GM12878 (cell line): ENCODE measurements around the gene SEMA7A. TPM values are rescaled to one million over a fixed set of nuclear protein-coding genes. Genes with fewer than 3 reads are reported as not detected.
A peak's percentile ranks its signal among the peaks of the same experiment; 100 is the strongest.

Experiments
- ATAC-seq: fragments of 200-7000 bp; cut with Tn5 transposase; 3 replicates; pipeline ENCODE4 v1.9.1; 2020; ENCODE audit warnings: mild to moderate bottlenecking, moderate library complexity
- BruUV-seq: library from RNA; stranded (reverse); fragments of 400-500 nt; replicated peaks from 2 replicates; lab custom pipeline; 2021; lab: Mats Ljungman, UMichigan
- CTCF ChIA-PET: fragments of 300-600 bp; sonication (Branson Sonifier 250); formaldehyde crosslinking; extraction: SDS; loops from one replicate; lab custom pipeline; 2021; ENCODE audit warnings: inconsistent platforms; lab: Yijun Ruan, JAX
- POLR2A ChIA-PET: fragments of 350-600 bp; formaldehyde crosslinking; extraction: SDS; loops from one replicate; lab custom pipeline; 2021; ENCODE audit warnings: inconsistent platforms; lab: Charles Lee
- RAD21 ChIA-PET: fragments of 300-600 bp; sonication (Branson Sonifier 250); formaldehyde crosslinking; loops from one replicate; lab custom pipeline; 2023; ENCODE audit warnings: antibody characterized with exemption; ENCODE audit not compliant: unreplicated experiment; lab: Charles Lee
- SMC1A ChIA-PET: fragments of 300-600 bp; sonication (Branson Sonifier 250); formaldehyde crosslinking; loops from one replicate; lab custom pipeline; 2023; ENCODE audit not compliant: unreplicated experiment, uncharacterized antibody; lab: Charles Lee
- DNase-seq: peaks from one replicate; pipeline ENCODE4 v3.0.0-alpha.2; 2011; ENCODE audit warnings: low read depth, low spot score
- FAIRE-seq: peaks from 3 replicates; lab custom pipeline; 2011; peaks lifted over from hg19 to GRCh38; lab: Jason Lieb, UNC
- H2AFZ ChIP-seq: 2 replicates; pipeline ENCODE4 v1.6.0; 2011; ENCODE audit warnings: low read depth, low read length, control low read depth; ENCODE audit not compliant: control insufficient read depth
- H3K27ac ChIP-seq: 2 replicates; pipeline ENCODE4 v1.5.1; 2011; ENCODE audit warnings: control low read depth; ENCODE audit not compliant: control insufficient read depth, insufficient read depth
- H3K27me3 ChIP-seq, 2 experiments: replicated peaks in 1 of 2; 2 replicates each; pipeline versions ENCODE4 v1.6.0 to v1.6.1; 2011; ENCODE audit warnings: low read length in 1 of 2; ENCODE audit not compliant: control insufficient read depth in 2 of 2, insufficient read depth in 2 of 2
- H3K36me3 ChIP-seq, 2 experiments: 2 replicates each; pipeline ENCODE4 v1.5.1; 2011; ENCODE audit warnings: low read length in 1 of 2; ENCODE audit not compliant: control insufficient read depth in 2 of 2, insufficient read depth in 2 of 2
- H3K4me1 ChIP-seq: 2 replicates; pipeline ENCODE4 v1.6.1; 2011; ENCODE audit warnings: mild to moderate bottlenecking, low read length, moderate library complexity, mixed read lengths; ENCODE audit not compliant: control insufficient read depth, insufficient read depth
- H3K4me2 ChIP-seq: 2 replicates; pipeline ENCODE4 v1.6.0; 2011; ENCODE audit warnings: control low read depth; ENCODE audit not compliant: control insufficient read depth, insufficient read depth
- H3K4me3 ChIP-seq: fragments of 200-600 bp; sonication (generic); 2 replicates; pipeline ENCODE4 v1.5.1; 2016
- H3K79me2 ChIP-seq: 2 replicates; pipeline ENCODE4 v1.6.0; 2011; ENCODE audit warnings: low read length; ENCODE audit not compliant: control insufficient read depth, insufficient read depth
- H3K9ac ChIP-seq: 2 replicates; pipeline ENCODE4 v1.8.0; 2011; ENCODE audit warnings: low read length, control low read depth, mixed read lengths; ENCODE audit not compliant: control insufficient read depth, insufficient read depth
- H3K9me3 ChIP-seq: replicated peaks from 3 replicates; pipeline ENCODE4 v1.5.1; 2011; ENCODE audit warnings: mild to moderate bottlenecking, low read length; ENCODE audit not compliant: control insufficient read depth, insufficient read depth
- H4K20me1 ChIP-seq: 2 replicates; pipeline ENCODE4 v1.6.0; 2011; ENCODE audit not compliant: control insufficient read depth, insufficient read depth
- CBFB ChIP-seq: IDR thresholded peaks from 2 replicates; pipeline ENCODE4 v1.6.1; 2016; ENCODE audit warnings: antibody characterized with exemption, low read depth
- IKZF2 ChIP-seq, 2 experiments: fragments of 450-650 bp; IDR thresholded peaks; 2 replicates each; pipeline ENCODE4 v1.6.1; 2017; ENCODE audit warnings: mild to moderate bottlenecking in 2 of 2, moderate library complexity in 2 of 2
- JUND ChIP-seq: IDR thresholded peaks from 2 replicates; pipeline ENCODE4 v1.6.1; 2012; ENCODE audit warnings: low read depth, mild to moderate bottlenecking, low read length, improper control_type of control experiment, moderate library complexity
- LARP7 ChIP-seq: fragments of 450-650 bp; IDR thresholded peaks from 2 replicates; pipeline ENCODE4 v1.6.1; 2017; ENCODE audit warnings: mild to moderate bottlenecking
- MXI1 ChIP-seq: fragments of 150-350 bp; IDR thresholded peaks from 2 replicates; pipeline ENCODE4 v1.6.1; 2011; ENCODE audit warnings: low read depth, mild to moderate bottlenecking, inconsistent platforms, low read length, improper control_type of control experiment
- POU2F2 ChIP-seq: IDR thresholded peaks from 3 replicates; pipeline ENCODE4 v1.6.1; 2011; ENCODE audit warnings: low read depth, mild to moderate bottlenecking, low read length, borderline replicate concordance
- RB1 ChIP-seq: fragments of 450-650 bp; formaldehyde crosslinking; IDR thresholded peaks from 2 replicates; pipeline ENCODE4 v1.6.1; 2017; ENCODE audit warnings: mild to moderate bottlenecking, borderline replicate concordance
- WGBS: methylation state at CpG from one replicate; pipeline ENCODE4 v1.1.6; 2016; ENCODE audit warnings: low lambda C conversion rate; ENCODE audit not compliant: insufficient replicate concordance, insufficient coverage; ENCODE audit errors: missing lambda C conversion rate; 5-methylcytosine and 5-hydroxymethylcytosine counted together
- in situ Hi-C: fragments of 300-500 bp; cut with MboI; formaldehyde crosslinking; loops from 9 replicates; pipeline ENCODE4 v1.14.3; 2018; ENCODE audit warnings: mixed read lengths
- intact Hi-C: fragments of 100-400 bp; cut with micrococcal nuclease; formaldehyde crosslinking; loops from one replicate; pipeline ENCODE4 v1.14.2; 2022; ENCODE audit not compliant: unreplicated experiment
- polyA plus RNA-seq, 11 experiments: library from polyadenylated mRNA; depleted of rRNA in 4 of 11; unstranded in 6 of 11; stranded (reverse) in 5 of 11; fragments of >200 nt; fragmentation: Nextera tagmentation in 4 of 11; fragmentation: Illumina TruSeq in 1 of 11; extraction: Ambion mirVana in 4 of 11; extraction: Trizol in 1 of 11; gene quantifications; 1 replicate in 1 of 11; 2 replicates in 10 of 11; pipeline versions ENCODE4 v1.2.1 to v1.2.3, GENCODE V29; 2011 to 2016; ENCODE audit warnings: inconsistent platforms in 2 of 11, missing spikeins in 2 of 11, low read depth in 1 of 11
- total RNA-seq, 4 experiments: library from RNA; depleted of rRNA in 3 of 4; stranded (reverse); fragments of >200 nt in 3 of 4; fragmentation: Illumina TruSeq in 1 of 4; extraction: Trizol in 1 of 4; gene quantifications; 2 replicates each; pipeline versions ENCODE4 v1.2.1 to v1.2.3, GENCODE V29; 2013 to 2021
- TF ChIP-seq, protein P1 (sequence below): fragments of 150-350 bp; IDR thresholded peaks from 2 replicates; pipeline ENCODE4 v1.6.1; 2014; ENCODE audit warnings: mild to moderate bottlenecking, low read depth, low read length
- TF ChIP-seq, protein P2 (sequence below): IDR thresholded peaks from 2 replicates; pipeline ENCODE4 v1.6.1; 2012; ENCODE audit warnings: low read depth, low read length, improper control_type of control experiment
- TF ChIP-seq, protein P3 (sequence below): IDR thresholded peaks from 2 replicates; pipeline ENCODE4 v1.6.1; 2011; ENCODE audit warnings: borderline replicate concordance, low read depth, mild to moderate bottlenecking, moderate library complexity, low read length; ENCODE audit not compliant: insufficient read depth, poor library complexity, severe bottlenecking
- TF ChIP-seq, protein P4 (sequence below): fragments of 450-650 bp; IDR thresholded peaks from 2 replicates; pipeline ENCODE4 v1.6.1; 2016; ENCODE audit warnings: mild to moderate bottlenecking

Gene SEMA7A
- total and polyA plus RNA-seq, 10 of the 15 experiments (the other 5 are each of a cell fraction or from before 2014, with no cell fraction given) = 0.08 to 112 (median 53.5) TPM

DNA sequence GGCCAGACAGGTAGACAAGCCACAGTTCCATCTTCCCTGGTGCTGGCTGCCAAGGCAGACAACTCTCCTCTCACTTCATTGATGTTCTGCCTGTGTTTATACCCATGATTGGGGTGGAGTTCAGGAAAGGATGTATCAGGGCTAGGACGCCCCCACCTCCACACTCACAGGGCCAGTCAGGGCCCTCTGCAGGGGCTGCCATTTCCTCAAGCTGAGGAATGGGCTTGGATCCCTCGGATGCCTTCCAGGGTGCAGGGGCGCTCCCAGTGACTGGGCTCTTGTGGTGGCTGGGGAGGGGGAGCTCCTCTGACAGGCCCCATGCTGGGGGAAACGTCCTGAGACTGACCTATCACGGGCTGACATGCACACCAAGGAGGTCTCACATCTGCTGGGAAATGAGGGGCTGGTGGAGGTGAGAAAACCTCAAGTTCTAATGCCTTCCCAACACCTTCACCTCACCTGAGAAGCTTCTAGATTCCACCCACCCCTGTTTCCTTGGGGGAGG is 31.4 kb downstream of the SEMA7A start (continued):
- TF ChIP-seq, protein P1, sequence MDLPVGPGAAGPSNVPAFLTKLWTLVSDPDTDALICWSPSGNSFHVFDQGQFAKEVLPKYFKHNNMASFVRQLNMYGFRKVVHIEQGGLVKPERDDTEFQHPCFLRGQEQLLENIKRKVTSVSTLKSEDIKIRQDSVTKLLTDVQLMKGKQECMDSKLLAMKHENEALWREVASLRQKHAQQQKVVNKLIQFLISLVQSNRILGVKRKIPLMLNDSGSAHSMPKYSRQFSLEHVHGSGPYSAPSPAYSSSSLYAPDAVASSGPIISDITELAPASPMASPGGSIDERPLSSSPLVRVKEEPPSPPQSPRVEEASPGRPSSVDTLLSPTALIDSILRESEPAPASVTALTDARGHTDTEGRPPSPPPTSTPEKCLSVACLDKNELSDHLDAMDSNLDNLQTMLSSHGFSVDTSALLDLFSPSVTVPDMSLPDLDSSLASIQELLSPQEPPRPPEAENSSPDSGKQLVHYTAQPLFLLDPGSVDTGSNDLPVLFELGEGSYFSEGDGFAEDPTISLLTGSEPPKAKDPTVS = peak; percentile 66; the same call in 1 of the 2 replicates
- TF ChIP-seq POU2F2 = peak; percentile 21; the same call in 1 of the 3 replicates
- TF ChIP-seq, all 136 proteins: peak for 6

DNA sequence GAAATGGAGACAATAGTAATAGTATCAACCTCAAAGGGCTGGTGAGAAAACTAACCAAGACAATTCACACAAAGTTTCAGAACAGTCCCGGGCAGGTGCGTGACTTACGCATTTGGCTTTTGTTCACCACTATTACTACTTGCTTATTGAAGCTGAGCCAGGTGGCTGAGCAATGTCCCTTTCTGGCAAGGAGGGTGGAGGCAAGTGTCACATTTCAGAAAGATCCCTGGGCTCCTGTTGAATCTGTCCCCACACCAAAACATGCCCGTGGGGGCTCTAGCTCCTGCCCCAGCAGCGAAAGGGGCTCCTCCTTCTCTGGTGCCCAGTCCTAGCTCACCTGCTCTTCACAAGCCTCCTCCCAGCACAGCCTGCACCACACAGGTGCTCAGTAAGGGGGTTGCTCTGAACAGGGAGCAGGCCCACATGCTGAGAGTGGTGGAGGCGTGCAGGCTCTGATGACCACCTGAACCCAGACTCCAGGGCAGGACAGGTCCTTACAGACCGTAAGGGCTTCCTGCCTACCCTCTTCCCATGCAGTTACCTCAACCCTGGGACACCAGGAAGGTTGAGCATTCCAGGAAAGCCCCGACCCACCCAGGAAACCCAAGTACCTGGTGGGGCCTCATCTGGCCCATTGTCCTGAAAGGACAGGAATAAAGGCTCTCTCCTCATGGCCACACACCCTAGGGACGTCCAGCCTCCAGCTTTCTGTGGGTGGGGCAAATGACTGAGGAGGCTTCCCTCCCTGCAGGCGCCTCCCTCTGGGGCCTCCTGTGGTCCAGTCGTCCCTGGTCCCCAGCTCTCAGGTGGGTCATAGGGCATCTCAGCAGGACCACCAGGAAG is 32.6 kb downstream of the SEMA7A start:
- peak overlapping the region; percentile 100 for H3K4me2 ChIP-seq
- ChIA-PET CTCF (interaction anchor here (0.9 to 15.7 kb wide), 6 partner anchors 18 to 33 kb away, joined by 3 to 226 read pairs (median 6); no protein-coding TSS in a partner anchor), RAD21 (interaction anchor here (0.6 to 20.3 kb wide), 6 partner anchors 16 to 387 kb away, joined by 3 to 496 read pairs (median 13); partner anchors contain the start of gene SEMA7A), SMC1A (interaction anchor here (0.8 to 12.5 kb wide), 9 partner anchors 12 to 386 kb away, joined by 5 to 336 read pairs (median 7); partner anchors contain the start of gene SEMA7A), POLR2A (interaction anchor here (1.0 to 15.4 kb wide), 7 partner anchors 17 to 386 kb away, joined by 3 to 325 read pairs (median 5); partner anchors contain the start of genes SEMA7A and UBL7)
- no peaks in the 10 kb centered on the region for H3K36me3 ChIP-seq
- FAIRE-seq (no peak), DNase-seq (peak; percentile 75), ATAC-seq (peak; percentile 6)
- H3K27me3 ChIP-seq = no peaks in the 10 kb centered on the region
- in situ Hi-C loops = no loop called here
- peak overlapping the region; percentile 85 for H3K9ac ChIP-seq
- peak overlapping the region; percentile 100 for H3K27ac ChIP-seq
- intact Hi-C loops = no loop called here
- H2AFZ ChIP-seq = no peak overlapping the region
- H3K9me3 ChIP-seq = no peaks in the 10 kb centered on the region
- TSS peak; percentile 68 for BruUV-seq
- peaks cover 86% of the 10 kb centered on the region for H3K4me1 ChIP-seq
- no peaks in the 10 kb centered on the region for H4K20me1 ChIP-seq
- peak overlapping the region; percentile 59 for H3K4me3 ChIP-seq
- H3K79me2 ChIP-seq = peaks cover 55% of the 10 kb centered on the region
- WGBS = under 1% methylated on average over 11 of the region's 11 CpGs
- TF ChIP-seq CBFB (0 out of 2 replicates have a peak, but pooled peaks have one; percentile 1), JUND (0 out of 2 replicates have a peak, but pooled peaks have one; percentile 8), MXI1 (peak; percentile 69), LARP7 (0 out of 2 replicates have a peak, but pooled peaks have one; percentile 46), RB1 (peak; percentile 9; the same call in 1 of the 2 replicates), IKZF2 (IDR thresholded peaks at IDR 0.05) (peak in 1 of 2 experiments; percentile 55; a peak in 2 of 4 replicates)
- TF ChIP-seq, protein P2, sequence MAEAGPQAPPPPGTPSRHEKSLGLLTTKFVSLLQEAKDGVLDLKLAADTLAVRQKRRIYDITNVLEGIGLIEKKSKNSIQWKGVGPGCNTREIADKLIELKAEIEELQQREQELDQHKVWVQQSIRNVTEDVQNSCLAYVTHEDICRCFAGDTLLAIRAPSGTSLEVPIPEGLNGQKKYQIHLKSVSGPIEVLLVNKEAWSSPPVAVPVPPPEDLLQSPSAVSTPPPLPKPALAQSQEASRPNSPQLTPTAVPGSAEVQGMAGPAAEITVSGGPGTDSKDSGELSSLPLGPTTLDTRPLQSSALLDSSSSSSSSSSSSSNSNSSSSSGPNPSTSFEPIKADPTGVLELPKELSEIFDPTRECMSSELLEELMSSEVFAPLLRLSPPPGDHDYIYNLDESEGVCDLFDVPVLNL = no peak
- TF ChIP-seq, protein P3, sequence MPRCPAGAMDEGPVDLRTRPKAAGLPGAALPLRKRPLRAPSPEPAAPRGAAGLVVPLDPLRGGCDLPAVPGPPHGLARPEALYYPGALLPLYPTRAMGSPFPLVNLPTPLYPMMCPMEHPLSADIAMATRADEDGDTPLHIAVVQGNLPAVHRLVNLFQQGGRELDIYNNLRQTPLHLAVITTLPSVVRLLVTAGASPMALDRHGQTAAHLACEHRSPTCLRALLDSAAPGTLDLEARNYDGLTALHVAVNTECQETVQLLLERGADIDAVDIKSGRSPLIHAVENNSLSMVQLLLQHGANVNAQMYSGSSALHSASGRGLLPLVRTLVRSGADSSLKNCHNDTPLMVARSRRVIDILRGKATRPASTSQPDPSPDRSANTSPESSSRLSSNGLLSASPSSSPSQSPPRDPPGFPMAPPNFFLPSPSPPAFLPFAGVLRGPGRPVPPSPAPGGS = peak; percentile 91
- TF ChIP-seq, protein P4, sequence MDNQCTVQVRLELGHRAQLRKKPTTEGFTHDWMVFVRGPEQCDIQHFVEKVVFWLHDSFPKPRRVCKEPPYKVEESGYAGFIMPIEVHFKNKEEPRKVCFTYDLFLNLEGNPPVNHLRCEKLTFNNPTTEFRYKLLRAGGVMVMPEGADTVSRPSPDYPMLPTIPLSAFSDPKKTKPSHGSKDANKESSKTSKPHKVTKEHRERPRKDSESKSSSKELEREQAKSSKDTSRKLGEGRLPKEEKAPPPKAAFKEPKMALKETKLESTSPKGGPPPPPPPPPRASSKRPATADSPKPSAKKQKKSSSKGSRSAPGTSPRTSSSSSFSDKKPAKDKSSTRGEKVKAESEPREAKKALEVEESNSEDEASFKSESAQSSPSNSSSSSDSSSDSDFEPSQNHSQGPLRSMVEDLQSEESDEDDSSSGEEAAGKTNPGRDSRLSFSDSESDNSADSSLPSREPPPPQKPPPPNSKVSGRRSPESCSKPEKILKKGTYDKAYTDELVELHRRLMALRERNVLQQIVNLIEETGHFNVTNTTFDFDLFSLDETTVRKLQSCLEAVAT = peak; percentile 6; the same call in 1 of the 2 replicates
